GM15510 (cell line): ENCODE results near the gene IQGAP1.

ENCODE experiments used
- POLR2A ChIP-seq: IDR thresholded peaks from 3 replicates; pipeline ENCODE4 v1.6.1; 2011; ENCODE audit warnings: borderline replicate concordance; ENCODE audit not compliant: insufficient read length; ENCODE audit errors: extremely low read depth

Gene IQGAP1

GRCh38 chr15:90469723-90470122, 81.7 kb downstream of the IQGAP1 start:
- no peak for TF ChIP-seq POLR2A

- TF ChIP-seq POLR2A, result no peak
Observed at GRCh38 chr15:90470453-90470852, 82.4 kb downstream of the IQGAP1 start.

- TF ChIP-seq POLR2A, result no peak
Observed at GRCh38 chr15:90471126-90471525, 83.1 kb downstream of the IQGAP1 start.

- TF ChIP-seq POLR2A, result no peak
Observed at GRCh38 chr15:90471769-90472168, 83.7 kb downstream of the IQGAP1 start.

GRCh38 chr15:90478846-90479481, 90.9 kb downstream of the IQGAP1 start:
- TF ChIP-seq POLR2A, result no peak

GRCh38 chr15:90479656-90480055, 91.6 kb downstream of the IQGAP1 start:
- no peak for TF ChIP-seq POLR2A

- TF ChIP-seq POLR2A, result no peak
Observed at GRCh38 chr15:90481023-90481422, 93.0 kb downstream of the IQGAP1 start.

- TF ChIP-seq POLR2A, result no peak
Observed at GRCh38 chr15:90482124-90483011, 94.3 kb downstream of the IQGAP1 start.

- no peak for TF ChIP-seq POLR2A
Observed at GRCh38 chr15:90483012-90483307, 94.9 kb downstream of the IQGAP1 start.

GRCh38 chr15:90483637-90484036, 95.6 kb downstream of the IQGAP1 start:
- TF ChIP-seq POLR2A, result no peak

GRCh38 chr15:90487186-90487585, 99.1 kb downstream of the IQGAP1 start:
- no peak for TF ChIP-seq POLR2A

GRCh38 chr15:90489514-90489913, 101.5 kb downstream of the IQGAP1 start:
- no peak for TF ChIP-seq POLR2A

GRCh38 chr15:90489944-90490343, 101.9 kb downstream of the IQGAP1 start:
- TF ChIP-seq POLR2A, result no peak

GRCh38 chr15:90493647-90494046, 105.6 kb downstream of the IQGAP1 start:
- TF ChIP-seq POLR2A, result no peak

- TF ChIP-seq POLR2A, result no peak
Observed at GRCh38 chr15:90495067-90495466, 107.0 kb downstream of the IQGAP1 start.

- TF ChIP-seq POLR2A, result no peak
Observed at GRCh38 chr15:90496791-90497190, 108.7 kb downstream of the IQGAP1 start.

- TF ChIP-seq POLR2A, result no peak
Observed at GRCh38 chr15:90497376-90497775, 109.3 kb downstream of the IQGAP1 start.

GRCh38 chr15:90497912-90498311, 109.9 kb downstream of the IQGAP1 start:
- no peak for TF ChIP-seq POLR2A
